Astrocyte (in vitro differentiated cells and primary cell): ENCODE results near the gene C20orf204. TPM values are rescaled to one million over a fixed set of nuclear protein-coding genes. Genes with fewer than 3 reads are reported as not detected.

Experiments
- DNase-seq: peaks from one replicate; pipeline ENCODE4 v3.0.0-alpha.2; 2010; ENCODE audit warnings: low read depth
- FAIRE-seq: peaks from 2 replicates; lab custom pipeline; 2011; peaks lifted over from hg19 to GRCh38; lab: Jason Lieb, UNC
- H2AFZ ChIP-seq: 2 replicates; pipeline ENCODE4 v1.6.0; 2012; ENCODE audit warnings: low read depth, low read length, inconsistent platforms
- H3K27ac ChIP-seq: 2 replicates; pipeline ENCODE4 v1.5.1; 2011; ENCODE audit warnings: low read depth, low read length, inconsistent platforms
- H3K27me3 ChIP-seq: 2 replicates; pipeline ENCODE4 v1.6.0; 2011; ENCODE audit warnings: low read length, inconsistent platforms; ENCODE audit not compliant: insufficient read depth
- H3K36me3 ChIP-seq: 2 replicates; pipeline ENCODE4 v1.5.1; 2011; ENCODE audit warnings: low read length, inconsistent platforms; ENCODE audit not compliant: insufficient read depth
- H3K4me1 ChIP-seq: 2 replicates; pipeline ENCODE4 v1.5.1; 2011; ENCODE audit warnings: low read length, inconsistent platforms; ENCODE audit not compliant: insufficient read depth
- H3K4me2 ChIP-seq: 2 replicates; pipeline ENCODE4 v1.6.0; 2012; ENCODE audit warnings: low read length, inconsistent platforms
- H3K4me3 ChIP-seq: 2 replicates; pipeline ENCODE4 v1.5.1; 2011; ENCODE audit warnings: low read depth, mild to moderate bottlenecking, low read length, inconsistent platforms; ENCODE audit not compliant: insufficient read depth
- H3K79me2 ChIP-seq: 2 replicates; pipeline ENCODE4 v1.6.0; 2012; ENCODE audit warnings: mild to moderate bottlenecking, low read length, inconsistent platforms; ENCODE audit not compliant: insufficient read depth
- H3K9ac ChIP-seq: 2 replicates; pipeline ENCODE4 v1.6.0; 2012; ENCODE audit warnings: mild to moderate bottlenecking, low read length, inconsistent platforms
- H3K9me3 ChIP-seq: 2 replicates; pipeline ENCODE4 v1.5.1; 2012; ENCODE audit warnings: low read depth, mild to moderate bottlenecking, low read length, inconsistent platforms; ENCODE audit not compliant: insufficient read depth
- H4K20me1 ChIP-seq: 2 replicates; pipeline ENCODE4 v1.6.0; 2012; ENCODE audit warnings: low read length, inconsistent platforms; ENCODE audit not compliant: insufficient read depth
- H3K27ac Mint-ChIP-seq: one replicate; pipeline ENCODE4 v1.8.0; 2021; ENCODE audit warnings: mild to moderate bottlenecking, mixed read lengths; ENCODE audit not compliant: unreplicated experiment
- H3K27me3 Mint-ChIP-seq: one replicate; pipeline ENCODE4 v1.8.0; 2021; ENCODE audit warnings: low read depth, mixed read lengths; ENCODE audit not compliant: unreplicated experiment
- H3K36me3 Mint-ChIP-seq: one replicate; pipeline ENCODE4 v1.8.0; 2021; ENCODE audit warnings: low read depth, mixed read lengths; ENCODE audit not compliant: unreplicated experiment
- H3K4me1 Mint-ChIP-seq: one replicate; pipeline ENCODE4 v1.8.0; 2021; ENCODE audit warnings: low read depth, mixed read lengths; ENCODE audit not compliant: unreplicated experiment
- H3K4me3 Mint-ChIP-seq: one replicate; pipeline ENCODE4 v1.8.0; 2021; ENCODE audit warnings: mild to moderate bottlenecking, moderate library complexity, mixed read lengths; ENCODE audit not compliant: unreplicated experiment
- H3K9me3 Mint-ChIP-seq: one replicate; pipeline ENCODE4 v1.8.0; 2021; ENCODE audit warnings: mild to moderate bottlenecking, mixed read lengths; ENCODE audit not compliant: unreplicated experiment
- CTCF ChIP-seq: IDR thresholded peaks from 2 replicates; pipeline ENCODE4 v1.5.1; 2011; ENCODE audit warnings: low read depth, mild to moderate bottlenecking, inconsistent platforms, low read length, moderate library complexity; ENCODE audit not compliant: insufficient read depth
- EZH2 ChIP-seq: IDR thresholded peaks from 2 replicates; pipeline ENCODE4 v1.6.1; 2012; ENCODE audit warnings: mild to moderate bottlenecking, low read length, inconsistent platforms; ENCODE audit not compliant: insufficient read depth
- total RNA-seq: library from RNA; stranded (reverse); gene quantifications from 2 replicates; pipeline ENCODE4 v1.2.1, GENCODE V29; 2021

Gene C20orf204
- total RNA-seq, 1 donor from 2014 or later = 0.75 TPM

- DNase-seq (no peak), FAIRE-seq (no peak)
- Mint-ChIP-seq H3K27me3 (peaks cover 8% of the 10 kb centered on the region), H3K4me1 (peaks cover 7% of the 10 kb centered on the region), H3K9me3 (peaks cover 2% of the 10 kb centered on the region), H3K36me3 (peaks cover 13% of the 10 kb centered on the region), H3K27ac (no peak overlapping the region), H3K4me3 (no peak overlapping the region)
- no peak overlapping the region for H2AFZ ChIP-seq
- no peak overlapping the region for H3K4me3 ChIP-seq
- H3K27me3 ChIP-seq = peaks cover 14% of the 10 kb centered on the region
- H3K27ac ChIP-seq = no peak overlapping the region
- no peaks in the 10 kb centered on the region for H3K9me3 ChIP-seq
- no peaks in the 10 kb centered on the region for H3K79me2 ChIP-seq
- no peak for TF ChIP-seq CTCF
- no peak for TF ChIP-seq EZH2
- H4K20me1 ChIP-seq = peaks cover 36% of the 10 kb centered on the region
- H3K4me2 ChIP-seq = no peak overlapping the region
- peaks cover 3% of the 10 kb centered on the region for H3K4me1 ChIP-seq
- H3K36me3 ChIP-seq = peaks cover 2% of the 10 kb centered on the region
- no peak overlapping the region for H3K9ac ChIP-seq
Measured at GRCh38 chr20:64035066-64035932, 683 bp upstream of the C20orf204 start.

GRCh38 chr20:64036346-64037198 is 590 bp downstream of the C20orf204 start:
- no peak for DNase-seq
- Mint-ChIP-seq H3K4me3 (no peak overlapping the region), H3K36me3 (peaks cover 9% of the 10 kb centered on the region), H3K27ac (no peak overlapping the region), H3K27me3 (peaks cover 14% of the 10 kb centered on the region), H3K9me3 (peaks cover 2% of the 10 kb centered on the region), H3K4me1 (peaks cover 7% of the 10 kb centered on the region)
- H2AFZ ChIP-seq = no peak overlapping the region
- no peak for FAIRE-seq
- TF ChIP-seq CTCF (no peak), EZH2 (no peak)
- peaks cover 2% of the 10 kb centered on the region for H3K36me3 ChIP-seq
- peaks cover 3% of the 10 kb centered on the region for H3K4me1 ChIP-seq
- H3K9ac ChIP-seq = no peak overlapping the region
- no peak overlapping the region for H3K27ac ChIP-seq
- no peaks in the 10 kb centered on the region for H3K9me3 ChIP-seq
- H3K4me2 ChIP-seq = no peak overlapping the region
- peaks cover 32% of the 10 kb centered on the region for H4K20me1 ChIP-seq
- H3K4me3 ChIP-seq = no peak overlapping the region
- peaks cover 26% of the 10 kb centered on the region for H3K27me3 ChIP-seq
- no peaks in the 10 kb centered on the region for H3K79me2 ChIP-seq
